Amniotic epithelial cell (primary cell): Measurements from ENCODE around the gene ZC3H10.

Experiments used
- DNase-seq: peaks from one replicate; pipeline ENCODE4 v3.0.0-alpha.2; 2010; ENCODE audit warnings: low read depth

ZC3H10 gene

DNA sequence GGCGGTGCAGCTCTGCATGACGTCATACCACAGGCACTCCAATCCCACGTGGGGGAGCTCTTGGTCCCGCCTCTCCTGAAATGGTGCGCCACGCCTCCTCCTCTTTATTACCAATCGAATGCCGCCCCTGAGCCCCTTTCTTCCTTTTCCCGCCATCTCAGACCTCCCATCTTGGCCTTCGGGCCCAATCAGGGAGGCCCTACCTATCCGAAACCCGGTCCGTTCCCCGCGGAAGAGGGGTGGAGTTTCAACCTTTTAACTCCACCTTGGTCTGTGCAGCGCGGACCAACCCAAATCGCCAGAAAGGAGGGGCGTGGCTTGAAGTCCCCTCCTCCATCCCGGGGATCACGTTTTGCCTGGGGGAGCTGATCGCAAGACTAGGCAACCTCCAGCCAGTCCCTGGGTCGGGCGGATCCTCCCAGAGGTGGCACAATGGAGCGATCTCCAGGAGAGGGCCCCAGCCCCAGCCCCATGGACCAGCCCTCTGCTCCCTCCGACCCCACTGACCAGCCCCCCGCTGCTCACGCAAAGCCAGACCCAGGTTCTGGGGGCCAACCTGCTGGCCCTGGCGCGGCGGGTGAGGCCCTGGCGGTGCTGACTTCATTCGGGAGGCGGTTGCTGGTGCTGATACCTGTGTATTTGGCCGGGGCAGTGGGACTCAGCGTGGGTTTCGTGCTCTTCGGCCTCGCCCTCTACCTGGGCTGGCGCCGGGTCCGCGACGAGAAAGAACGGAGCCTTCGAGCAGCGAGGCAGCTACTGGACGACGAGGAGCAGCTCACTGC, 10.0 kb downstream of the ZC3H10 start, which contains the start of gene ESYT1:
TSS of gene ESYT1 (plus strand) at position 380 of the 782 bp plus-strand sequence. CDS start at position 433, 53 bp downstream.
- peak; percentile 99 for DNase-seq

DNA sequence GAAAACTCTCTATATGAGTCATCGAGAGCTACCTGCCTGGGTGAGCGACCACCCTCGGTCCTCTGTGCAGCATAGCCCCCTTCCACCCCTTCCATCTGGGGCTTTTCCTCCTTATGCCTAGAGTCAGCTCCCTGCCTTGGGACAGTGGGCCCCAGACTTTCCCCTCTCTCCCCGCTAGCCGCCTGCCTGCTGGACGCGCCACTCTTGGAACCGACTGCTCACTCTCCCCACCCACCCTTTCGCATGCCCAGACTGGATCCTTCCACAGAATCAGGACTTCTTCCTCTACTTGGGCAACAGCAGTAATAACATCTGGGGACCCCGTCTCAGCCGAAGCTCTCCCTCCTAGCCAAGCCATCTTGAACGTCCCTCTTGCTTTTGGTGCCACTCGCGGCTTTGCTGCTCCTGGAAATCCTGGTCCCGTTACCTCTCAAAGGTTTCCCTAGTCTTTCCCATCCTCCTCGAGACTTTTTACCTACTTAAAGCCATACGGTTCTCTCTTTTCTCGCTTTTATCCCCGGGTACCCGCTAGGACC, 10.7 kb downstream of the ZC3H10 start:
- no peak for DNase-seq

DNA sequence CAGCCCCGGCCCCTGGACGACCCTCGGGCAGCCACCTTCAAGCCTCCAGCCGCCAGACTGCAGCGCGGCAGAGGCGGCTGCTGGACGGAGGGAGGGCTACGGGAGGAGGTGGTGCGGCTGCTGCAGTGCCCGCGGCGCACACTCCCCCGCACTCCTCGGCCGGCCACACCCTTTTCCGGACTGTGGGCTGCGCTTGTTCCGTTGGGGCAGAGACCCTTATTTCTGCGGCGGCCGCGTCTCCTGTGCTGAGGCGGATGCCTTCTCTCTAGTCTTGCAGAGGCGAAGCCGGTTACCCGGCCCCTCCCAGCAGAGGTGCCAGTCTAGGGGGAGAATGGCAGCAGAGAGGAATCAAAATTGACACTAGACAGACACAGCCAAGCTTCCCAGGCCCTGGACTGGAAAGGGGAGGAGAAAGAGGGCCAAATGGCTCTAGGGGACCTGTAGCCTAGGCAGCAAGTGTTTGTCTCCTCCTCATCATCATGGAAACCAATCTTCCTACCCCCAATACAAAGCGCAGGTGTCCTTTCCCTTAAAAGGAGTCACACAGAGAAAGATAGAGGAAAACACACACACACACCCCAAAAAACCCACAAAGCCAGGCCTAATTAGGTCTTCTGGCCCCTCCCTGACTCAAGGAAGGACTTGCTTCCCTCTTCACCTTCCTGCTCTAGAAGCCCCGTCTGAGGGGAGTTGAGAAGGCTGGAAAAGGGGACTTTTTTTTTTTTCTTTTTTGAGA, 11.3 kb downstream of the ZC3H10 start:
- no peak for DNase-seq

DNA sequence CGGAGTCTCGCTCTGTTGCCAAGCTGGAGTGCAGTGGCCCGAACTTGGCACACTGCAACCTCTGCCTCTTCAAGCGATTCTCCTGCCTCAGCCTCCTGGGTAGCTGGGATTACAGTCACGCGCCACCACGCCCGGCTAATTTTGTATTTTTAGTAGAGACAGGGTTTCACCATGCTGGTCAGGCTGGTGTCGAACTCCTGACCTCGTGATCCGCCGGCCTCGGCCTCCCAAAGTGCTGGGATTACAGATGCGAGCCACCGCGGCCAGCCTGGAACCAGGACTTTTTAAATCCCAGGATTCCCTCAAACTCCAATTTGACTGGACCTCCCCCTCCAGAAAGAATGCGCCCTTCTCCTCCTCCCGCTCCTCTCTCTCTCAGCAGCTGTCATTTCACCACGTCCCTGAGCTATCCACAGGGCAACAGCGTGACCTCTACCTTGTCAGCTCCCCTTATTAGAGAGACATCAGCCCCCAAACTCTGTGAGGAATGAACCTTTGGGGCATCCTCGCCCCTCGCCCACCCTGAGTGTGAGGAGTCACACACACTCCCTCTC, 12.0 kb downstream of the ZC3H10 start:
- DNase-seq, result no peak

DNA sequence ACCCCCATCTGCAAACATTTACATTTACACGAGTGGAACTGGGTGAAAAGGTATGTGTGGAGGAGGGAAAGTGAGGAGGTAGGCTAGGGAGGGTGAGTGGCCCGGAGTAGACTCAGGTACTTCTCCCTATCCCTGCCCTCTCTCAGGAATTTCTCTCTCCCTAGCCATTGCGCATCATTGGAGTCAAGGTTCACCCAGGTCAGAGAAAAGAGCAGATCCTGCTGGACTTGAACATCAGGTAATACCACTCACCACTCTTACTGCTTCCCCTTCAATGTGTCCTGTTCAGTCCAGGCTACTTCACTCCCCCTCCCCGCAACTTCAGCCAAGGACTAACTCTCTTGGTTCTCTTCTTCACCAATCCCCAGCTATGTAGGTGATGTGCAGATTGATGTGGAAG, 12.8 kb downstream of the ZC3H10 start:
- no peak for DNase-seq

DNA sequence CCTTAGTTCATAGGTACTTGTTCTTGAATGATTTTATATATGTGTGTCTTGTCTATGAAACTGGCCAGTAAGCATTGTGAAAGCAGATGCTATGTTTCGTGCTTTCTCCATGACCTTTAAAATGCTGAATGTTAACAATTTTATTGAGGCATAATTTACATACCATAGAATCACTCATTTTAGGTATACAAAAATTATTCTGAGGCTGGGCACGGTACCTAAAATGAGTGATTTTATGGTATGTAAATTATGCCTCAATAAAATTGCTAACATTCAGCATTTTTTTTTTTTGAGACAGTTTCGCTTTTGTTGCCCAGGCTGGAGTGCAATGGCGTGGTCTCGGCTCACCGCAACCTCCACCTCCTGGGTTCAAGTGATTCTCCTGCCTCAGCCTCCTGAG, 16.8 kb downstream of the ZC3H10 start:
- no peak for DNase-seq

DNA sequence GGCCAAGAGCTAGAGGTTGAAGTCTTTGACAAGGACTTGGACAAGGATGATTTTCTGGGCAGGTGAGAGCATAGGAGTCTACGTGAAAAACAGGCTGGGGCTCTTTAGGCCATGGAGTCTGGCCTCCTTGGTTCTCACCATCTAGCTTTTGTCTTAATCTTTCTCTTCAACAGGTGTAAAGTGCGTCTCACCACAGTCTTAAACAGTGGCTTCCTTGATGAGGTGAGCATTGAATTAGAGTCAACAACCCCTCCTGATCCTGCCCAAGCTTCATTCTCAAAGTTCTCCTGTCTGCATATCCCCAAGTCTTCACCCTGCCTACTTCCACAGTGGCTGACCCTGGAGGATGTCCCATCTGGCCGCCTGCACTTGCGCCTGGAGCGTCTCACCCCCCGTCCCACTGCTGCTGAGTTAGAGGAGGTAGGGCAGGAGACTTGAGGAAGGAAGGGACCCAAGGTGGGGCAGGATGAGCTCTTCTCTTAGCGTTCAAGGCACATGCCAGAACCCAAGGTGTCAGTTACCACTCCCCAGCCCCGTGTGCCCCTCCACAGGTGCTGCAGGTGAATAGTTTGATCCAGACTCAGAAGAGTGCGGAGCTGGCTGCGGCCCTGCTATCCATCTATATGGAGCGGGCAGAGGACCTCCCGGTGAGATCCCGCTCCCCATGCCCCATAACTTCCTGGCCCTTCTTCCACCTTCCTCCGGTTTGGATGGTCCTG, 19.9 kb downstream of the ZC3H10 start:
- no peak for DNase-seq

DNA sequence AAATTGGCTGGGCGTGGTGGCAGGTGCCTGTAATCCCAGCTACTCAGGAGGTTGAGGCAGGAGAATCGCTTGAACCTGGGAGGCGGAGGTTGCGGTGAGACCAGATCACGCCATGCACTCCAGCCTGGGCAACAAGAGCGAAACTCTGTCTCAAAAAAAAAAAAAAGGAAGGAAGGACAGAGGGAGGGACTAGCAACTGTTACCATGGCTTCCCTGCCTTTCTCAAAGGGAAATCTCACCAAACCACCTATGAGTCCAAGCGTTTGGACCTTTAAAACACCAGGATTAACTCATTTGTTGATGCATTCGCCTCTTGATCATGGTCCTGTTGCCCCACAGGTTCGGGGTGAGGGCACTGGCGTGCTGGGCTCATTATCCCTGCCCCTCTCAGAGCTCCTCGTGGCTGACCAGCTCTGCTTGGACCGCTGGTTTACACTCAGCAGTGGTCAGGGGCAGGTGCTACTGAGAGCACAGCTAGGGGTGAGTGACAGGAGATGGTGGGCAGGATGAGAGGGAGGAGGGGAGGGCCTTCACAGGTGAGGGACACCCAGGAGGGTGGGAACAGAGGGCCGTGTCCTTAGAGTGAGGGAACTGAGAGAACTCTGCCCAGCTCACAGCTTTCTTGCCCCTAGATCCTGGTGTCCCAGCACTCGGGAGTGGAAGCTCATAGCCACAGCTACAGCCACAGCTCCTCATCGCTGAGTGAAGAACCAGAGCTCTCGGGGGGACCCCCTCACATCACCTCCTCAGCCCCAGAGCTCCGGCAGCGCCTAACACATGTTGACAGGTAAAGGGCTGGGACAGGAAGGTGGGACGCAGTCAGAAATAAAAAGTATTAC, 24.1 kb downstream of the ZC3H10 start:
- no peak for DNase-seq

DNA sequence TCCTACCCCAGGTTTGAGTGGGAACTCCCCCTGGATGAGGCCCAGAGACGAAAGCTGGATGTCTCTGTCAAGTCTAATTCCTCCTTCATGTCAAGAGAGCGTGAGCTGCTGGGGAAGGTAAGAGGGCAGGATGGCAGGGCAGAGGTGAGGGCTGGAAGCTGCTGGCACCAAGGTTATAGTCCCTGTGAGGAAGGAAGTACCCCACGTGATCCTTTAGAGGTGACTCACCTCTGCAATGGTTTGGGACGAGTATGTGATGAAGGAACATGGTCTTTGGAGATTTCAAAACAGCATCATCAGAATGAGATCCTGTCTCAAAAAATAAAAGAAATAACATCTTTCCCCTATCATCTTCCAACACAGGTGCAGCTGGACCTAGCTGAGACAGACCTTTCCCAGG, 25.2 kb downstream of the ZC3H10 start:
- no peak for DNase-seq

DNA sequence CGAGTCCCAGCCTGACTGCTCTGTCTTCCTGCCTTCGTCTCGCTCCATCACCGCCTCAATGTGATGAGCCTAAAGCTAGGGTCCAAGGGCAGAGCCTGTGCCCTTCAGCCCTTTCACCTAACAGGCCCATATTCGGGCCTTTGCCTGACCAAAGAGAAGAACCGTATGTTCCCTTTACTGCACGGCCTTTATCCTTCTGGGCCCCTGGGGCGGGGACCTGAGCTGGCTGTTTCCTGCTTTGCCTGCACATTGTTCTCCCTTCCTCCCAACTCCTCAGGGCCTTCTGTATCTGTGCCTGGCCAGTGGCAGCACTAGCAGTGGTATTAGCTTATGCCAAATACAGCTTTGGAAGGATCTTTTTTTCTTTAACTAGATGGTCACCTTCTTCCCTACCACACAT, 25.8 kb downstream of the ZC3H10 start:
- no peak for DNase-seq

DNA sequence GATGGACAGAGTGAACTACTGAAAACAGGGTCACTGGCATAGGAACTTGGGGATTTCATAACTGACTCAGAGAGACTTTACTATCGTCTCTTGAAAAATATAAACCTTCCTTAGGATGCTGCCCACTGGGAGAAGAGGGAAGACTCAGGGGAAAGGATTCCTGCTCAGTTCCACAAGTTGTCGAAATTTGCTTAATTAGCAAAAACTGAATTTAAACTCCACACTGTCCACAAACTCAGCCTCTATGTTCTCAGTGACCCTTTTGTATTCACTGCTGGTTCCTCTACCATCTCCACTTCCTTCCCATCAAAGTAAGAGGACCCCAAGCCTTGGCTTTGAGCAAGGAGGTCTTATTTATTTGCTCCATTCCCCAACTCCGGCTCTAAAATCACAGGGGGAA, 27.2 kb downstream of the ZC3H10 start:
- no peak for DNase-seq

DNA sequence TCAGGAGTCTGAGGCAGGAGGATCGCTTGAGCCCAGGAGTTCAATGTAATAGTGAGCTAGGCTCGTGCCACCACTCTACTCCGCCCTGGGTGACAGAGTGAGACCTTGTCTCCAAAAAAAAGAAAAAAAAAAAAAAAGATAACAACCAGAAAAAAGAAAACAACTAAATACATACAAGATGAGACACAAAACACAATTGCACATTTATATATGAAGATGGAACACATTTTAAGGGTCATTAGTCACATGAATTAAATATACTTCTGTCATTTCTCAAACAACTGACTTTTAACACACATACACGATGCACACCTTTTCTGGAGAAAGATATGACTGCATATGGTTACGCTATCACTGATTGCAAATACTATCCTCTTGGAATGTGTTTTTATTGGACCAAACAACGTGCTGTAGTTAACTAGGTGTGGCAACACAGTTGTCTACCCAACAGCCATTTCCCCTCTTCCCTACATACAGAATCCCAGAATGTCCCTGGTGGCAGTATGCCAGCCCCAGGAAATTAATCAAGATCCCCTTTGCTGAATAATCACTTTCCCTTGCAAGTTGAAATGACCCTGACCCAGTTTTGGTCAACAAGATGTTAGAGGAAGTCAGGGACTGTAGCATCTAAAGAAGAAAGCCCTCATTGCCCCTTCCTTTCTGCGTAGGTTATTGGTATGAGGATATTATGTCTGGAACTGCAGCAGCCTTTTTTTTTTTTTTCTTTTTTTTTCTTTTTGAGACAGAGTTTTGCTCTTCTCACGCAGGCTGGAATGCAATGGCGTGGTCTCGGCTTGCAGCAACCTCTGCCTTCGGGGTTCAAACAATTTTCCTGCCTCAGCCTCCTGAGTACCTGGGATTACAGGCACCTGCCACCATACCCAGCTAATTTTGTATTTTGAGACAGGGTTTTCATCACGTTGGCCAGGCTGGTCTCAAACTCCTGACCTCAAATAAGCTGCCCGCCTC, 28.7 kb downstream of the ZC3H10 start:
- peak; percentile 42 for DNase-seq

DNA sequence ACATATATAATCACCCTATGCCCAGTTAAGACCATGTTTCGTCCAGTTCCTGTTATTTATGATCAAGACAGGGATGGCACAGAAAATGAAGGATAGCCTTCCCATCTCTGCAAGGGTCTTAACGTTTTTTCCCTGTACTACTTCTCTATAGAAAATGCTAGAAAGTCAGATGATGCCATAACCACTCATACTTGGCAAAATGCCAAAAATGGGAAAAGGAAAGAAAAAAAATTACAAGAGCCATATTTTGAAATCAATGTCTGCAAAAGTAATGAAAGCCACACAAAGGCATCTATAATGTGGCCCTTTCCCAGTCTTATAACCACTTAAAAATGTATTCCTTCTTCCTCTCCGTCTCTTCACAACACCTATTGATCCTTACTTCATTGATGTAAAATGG, 32.5 kb downstream of the ZC3H10 start:
- DNase-seq, result peak; percentile 58

DNA sequence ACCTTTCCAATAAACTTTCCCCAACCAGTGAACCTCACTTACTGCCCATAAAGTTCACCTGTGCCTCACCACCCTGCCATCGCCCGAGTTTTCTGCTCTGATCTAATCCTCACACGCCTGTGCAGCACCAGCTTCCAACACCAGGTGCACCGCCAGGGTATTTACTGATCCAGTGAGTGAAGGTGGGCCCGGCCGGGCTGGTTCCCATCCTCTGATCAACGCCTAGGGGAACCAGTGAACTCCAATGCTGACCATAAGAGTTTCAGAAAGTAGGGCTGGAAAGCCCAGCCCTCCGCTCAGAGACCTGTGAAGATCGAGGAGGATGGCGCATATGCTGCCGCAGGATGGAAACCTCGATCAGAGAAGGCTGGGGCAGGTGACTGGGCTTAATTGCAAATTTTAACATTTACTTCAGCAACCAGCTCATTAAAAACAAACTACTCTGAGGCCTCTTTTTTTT, 33.6 kb downstream of the ZC3H10 start:
- no peak for DNase-seq

DNA sequence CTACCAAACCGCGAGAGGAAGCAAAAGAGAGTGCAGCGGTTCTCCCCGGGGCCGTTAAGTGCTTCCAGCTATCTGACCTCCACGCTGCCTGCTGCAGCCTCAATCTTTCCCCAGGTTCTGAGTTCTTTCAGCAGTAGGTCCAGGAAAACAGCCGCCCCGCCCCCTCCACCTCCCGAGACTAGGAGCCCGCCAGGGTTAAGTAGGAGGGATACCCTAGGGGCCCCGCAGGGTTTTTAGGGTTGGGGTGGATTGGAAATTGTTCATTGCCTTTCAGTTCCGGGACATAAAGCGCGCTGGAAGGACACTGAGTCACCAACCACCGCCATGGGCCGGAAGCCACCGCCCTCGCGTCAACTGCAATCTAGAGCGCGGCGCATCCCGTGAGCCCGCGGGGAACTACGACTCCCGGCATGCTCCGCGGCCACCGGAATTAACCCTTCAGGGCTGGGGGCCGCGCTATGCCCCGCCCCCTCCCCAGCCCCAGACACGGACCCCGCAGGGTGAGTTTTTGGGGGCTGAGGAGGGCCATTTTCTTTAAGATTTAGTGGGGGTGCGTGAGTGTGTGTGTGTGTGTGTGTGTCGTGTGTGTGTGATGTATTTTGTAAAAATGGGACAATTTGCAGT, 34.2 kb downstream of the ZC3H10 start, which contains the start of gene MYL6B:
TSS of gene MYL6B (plus strand) at position 456 of the 624 bp plus-strand sequence. CDS start 1,332 bp downstream, outside the sequence.
- peak; percentile 85 for DNase-seq

DNA sequence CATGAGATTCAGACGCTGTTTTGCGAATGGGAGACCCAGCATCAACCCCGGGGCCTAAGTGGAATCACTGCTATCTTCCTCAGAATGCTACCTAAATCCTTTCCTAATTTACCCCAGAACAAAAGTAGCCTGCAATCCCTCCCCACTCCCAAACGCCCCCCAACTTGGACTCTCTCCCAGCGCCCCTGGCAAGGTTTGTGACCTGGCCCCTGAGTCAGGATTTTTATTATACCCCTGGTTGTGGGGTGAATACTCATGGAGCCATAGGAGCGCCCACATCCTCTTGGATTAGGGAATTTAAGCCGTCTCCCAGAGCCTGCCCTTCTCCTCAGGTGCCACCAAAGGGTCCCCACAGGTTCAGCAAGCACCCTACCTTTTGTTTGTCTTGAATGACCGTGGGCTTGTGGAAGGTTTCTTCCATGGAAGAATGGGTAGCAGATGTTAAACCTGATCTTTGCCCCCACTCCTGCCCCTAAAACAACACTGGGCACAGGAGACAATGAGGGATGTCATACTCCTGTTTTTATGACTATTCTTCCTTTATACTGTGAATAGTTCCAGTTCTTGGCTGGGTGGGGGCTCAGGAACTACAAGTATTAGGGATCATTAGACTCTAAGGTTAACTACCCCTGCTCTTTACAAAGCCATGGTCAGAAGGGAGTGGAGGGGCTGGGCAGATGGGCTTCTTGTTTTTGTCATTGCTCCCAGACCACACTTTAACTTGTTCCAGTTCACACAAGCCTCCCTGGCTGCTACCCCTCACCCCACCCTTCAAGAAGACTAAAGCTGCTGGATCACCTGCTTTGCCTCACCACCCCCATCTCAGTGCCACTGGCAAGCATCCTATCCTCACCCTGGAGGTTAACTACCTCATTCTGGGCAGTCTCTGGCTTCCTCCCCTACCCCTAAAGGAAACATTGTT, 35.0 kb downstream of the ZC3H10 start:
- no peak for DNase-seq

DNA sequence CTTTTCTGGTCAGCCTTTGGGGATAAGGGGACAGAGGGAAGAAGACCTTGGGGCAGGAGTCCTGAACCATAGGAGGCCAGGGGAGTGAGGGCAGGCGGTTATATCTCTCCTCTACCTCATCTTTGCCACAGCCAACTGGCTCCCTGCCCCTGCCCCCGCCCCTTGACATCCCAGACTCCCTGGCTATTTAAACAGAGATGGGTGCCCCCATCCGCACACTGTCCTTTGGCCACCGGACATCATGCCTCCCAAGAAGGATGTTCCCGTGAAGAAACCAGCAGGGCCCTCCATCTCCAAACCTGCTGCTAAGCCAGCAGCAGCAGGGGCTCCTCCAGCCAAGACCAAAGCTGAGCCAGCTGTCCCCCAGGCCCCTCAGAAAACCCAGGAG, 35.6 kb downstream of the ZC3H10 start:
- no peak for DNase-seq

DNA sequence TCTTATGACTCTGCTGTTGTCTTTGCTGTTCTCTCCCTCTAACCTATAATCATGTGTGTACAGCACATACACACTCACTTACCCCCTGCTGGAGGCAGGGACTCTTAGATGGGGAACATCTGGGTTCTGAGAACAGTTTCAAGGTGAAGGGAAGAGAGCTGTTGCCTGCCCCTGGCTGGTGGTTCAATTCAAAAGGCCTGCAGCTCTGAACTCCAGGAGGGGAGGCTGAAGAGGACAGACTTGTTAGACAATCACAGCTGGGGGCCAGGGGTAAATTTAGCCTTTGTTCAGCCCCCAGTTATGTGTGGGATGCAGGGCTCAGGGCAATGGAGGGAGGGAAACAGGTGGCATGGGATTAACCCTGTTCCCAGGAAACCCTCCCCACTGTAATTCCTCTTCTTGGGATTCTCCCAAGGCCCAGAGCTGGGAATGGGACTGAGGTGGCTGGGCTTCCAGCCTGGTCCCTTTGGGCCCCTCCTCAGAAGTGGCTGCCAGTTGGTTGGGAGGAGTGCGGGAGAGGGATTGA, 36.2 kb downstream of the ZC3H10 start:
- no peak for DNase-seq
